ENCODE results near the gene PTK6.

Gene PTK6

DNA sequence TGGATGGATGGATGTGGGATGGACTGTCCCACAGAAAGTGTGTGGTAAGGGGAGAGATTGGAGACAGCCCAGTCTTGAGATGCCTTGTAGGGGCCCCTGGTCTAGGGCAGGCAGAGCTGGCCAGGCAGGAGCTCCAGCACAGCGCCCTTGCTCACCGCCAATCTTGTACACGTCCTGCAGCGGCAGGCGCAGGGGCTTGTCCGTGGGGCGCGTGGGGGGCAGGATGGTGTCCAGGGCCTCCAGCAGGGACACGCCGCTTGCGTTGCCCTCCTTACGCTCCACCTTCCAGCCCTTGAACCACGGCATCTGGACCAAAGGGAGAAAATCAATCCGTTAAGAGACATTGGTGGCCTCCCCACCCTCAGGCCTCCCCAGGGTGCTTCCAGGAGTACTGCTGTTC is 44.2 kb downstream of the PTK6 start:
- Histone ChIP-seq H3K4me3 (replicated peaks; ENCODE audit: insufficient read depth, low read length) (no peak overlapping the region), H3K27ac (replicated peaks) (no peak overlapping the region), H3K27me3 (ENCODE audit: insufficient read depth, poor library complexity, severe bottlenecking) (peaks cover 24% of the 10 kb centered on the region)
- TF ChIP-seq, protein P1, sequence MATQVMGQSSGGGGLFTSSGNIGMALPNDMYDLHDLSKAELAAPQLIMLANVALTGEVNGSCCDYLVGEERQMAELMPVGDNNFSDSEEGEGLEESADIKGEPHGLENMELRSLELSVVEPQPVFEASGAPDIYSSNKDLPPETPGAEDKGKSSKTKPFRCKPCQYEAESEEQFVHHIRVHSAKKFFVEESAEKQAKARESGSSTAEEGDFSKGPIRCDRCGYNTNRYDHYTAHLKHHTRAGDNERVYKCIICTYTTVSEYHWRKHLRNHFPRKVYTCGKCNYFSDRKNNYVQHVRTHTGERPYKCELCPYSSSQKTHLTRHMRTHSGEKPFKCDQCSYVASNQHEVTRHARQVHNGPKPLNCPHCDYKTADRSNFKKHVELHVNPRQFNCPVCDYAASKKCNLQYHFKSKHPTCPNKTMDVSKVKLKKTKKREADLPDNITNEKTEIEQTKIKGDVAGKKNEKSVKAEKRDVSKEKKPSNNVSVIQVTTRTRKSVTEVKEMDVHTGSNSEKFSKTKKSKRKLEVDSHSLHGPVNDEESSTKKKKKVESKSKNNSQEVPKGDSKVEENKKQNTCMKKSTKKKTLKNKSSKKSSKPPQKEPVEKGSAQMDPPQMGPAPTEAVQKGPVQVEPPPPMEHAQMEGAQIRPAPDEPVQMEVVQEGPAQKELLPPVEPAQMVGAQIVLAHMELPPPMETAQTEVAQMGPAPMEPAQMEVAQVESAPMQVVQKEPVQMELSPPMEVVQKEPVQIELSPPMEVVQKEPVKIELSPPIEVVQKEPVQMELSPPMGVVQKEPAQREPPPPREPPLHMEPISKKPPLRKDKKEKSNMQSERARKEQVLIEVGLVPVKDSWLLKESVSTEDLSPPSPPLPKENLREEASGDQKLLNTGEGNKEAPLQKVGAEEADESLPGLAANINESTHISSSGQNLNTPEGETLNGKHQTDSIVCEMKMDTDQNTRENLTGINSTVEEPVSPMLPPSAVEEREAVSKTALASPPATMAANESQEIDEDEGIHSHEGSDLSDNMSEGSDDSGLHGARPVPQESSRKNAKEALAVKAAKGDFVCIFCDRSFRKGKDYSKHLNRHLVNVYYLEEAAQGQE (IDR thresholded peaks at IDR 0.05; ENCODE audit: insufficient replicate concordance, low read depth): no peak
- TF ChIP-seq SPI1 (IDR thresholded peaks at IDR 0.05; ENCODE audit: borderline replicate concordance, low read depth) (no peak), GABPA (IDR thresholded peaks at IDR 0.05; ENCODE audit: low read depth) (no peak), POLR2AphosphoS5 (IDR thresholded peaks at IDR 0.05; ENCODE audit: low read depth) (no peak)
- TF ChIP-seq, protein P2, sequence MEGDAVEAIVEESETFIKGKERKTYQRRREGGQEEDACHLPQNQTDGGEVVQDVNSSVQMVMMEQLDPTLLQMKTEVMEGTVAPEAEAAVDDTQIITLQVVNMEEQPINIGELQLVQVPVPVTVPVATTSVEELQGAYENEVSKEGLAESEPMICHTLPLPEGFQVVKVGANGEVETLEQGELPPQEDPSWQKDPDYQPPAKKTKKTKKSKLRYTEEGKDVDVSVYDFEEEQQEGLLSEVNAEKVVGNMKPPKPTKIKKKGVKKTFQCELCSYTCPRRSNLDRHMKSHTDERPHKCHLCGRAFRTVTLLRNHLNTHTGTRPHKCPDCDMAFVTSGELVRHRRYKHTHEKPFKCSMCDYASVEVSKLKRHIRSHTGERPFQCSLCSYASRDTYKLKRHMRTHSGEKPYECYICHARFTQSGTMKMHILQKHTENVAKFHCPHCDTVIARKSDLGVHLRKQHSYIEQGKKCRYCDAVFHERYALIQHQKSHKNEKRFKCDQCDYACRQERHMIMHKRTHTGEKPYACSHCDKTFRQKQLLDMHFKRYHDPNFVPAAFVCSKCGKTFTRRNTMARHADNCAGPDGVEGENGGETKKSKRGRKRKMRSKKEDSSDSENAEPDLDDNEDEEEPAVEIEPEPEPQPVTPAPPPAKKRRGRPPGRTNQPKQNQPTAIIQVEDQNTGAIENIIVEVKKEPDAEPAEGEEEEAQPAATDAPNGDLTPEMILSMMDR (IDR thresholded peaks at IDR 0.05; ENCODE audit: insufficient read depth, low read length): no peak
- no peak for DNase-seq (ENCODE audit: low read depth in 1 of 2, low spot score in 1 of 2)

DNA sequence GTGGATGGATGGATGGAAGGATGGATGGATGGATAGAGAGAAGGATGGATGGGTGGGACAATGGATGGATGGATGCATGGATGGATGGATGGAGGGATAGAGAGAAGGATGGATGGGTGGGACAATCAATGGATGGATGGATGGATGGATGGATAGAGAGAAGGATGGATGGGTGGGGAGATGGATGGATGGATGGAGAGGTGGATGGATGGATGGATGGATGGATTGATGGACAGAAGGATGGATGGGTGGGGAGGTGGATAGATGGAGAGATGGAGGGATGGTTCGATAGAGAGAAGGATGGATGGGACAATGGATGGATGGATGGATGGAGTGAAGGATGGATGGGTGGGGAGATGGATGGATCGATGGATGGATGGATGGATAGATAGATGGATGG is 44.7 kb downstream of the PTK6 start:
- Histone ChIP-seq H3K4me3 (replicated peaks; ENCODE audit: insufficient read depth, low read length) (no peak overlapping the region), H3K27ac (replicated peaks) (no peak overlapping the region), H3K27me3 (ENCODE audit: insufficient read depth, poor library complexity, severe bottlenecking) (peaks cover 24% of the 10 kb centered on the region)
- TF ChIP-seq POLR2AphosphoS5 (IDR thresholded peaks at IDR 0.05; ENCODE audit: low read depth) (no peak), GABPA (IDR thresholded peaks at IDR 0.05; ENCODE audit: low read depth) (no peak), SPI1 (IDR thresholded peaks at IDR 0.05; ENCODE audit: borderline replicate concordance, low read depth) (no peak)
- TF ChIP-seq, protein P1 (IDR thresholded peaks at IDR 0.05; ENCODE audit: insufficient replicate concordance, low read depth): no peak
- DNase-seq (ENCODE audit: low read depth in 1 of 2, low spot score in 1 of 2): no peak

DNA sequence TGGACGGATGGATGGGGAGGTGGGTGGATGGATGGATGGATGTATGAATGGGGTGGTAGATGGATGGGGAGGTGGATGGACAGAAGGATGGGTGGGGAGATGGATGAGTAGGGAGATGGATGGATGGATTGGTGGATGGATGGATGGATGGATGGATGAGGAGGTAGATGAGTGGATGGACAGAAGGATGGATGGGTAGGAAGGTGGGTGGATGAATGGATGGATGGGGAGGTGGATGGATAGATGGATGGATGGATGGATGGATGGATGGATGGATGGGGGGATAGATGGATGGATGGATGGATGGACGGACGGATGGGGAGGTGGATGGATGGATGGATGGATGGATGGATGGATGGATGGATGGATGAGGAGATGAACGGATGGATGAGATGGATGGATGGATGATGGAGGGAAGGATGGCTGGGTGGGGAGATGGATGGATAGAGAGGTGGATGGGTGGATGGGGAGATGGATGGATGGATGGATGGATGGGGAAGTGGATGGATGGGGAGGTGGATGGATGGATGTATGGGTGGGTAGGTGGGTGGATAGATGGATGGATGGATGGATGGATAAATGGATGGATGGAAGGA is 45.4 kb downstream of the PTK6 start:
- Histone ChIP-seq H3K27ac (replicated peaks) (no peak overlapping the region), H3K27me3 (ENCODE audit: insufficient read depth, poor library complexity, severe bottlenecking) (peaks cover 21% of the 10 kb centered on the region), H3K4me3 (replicated peaks; ENCODE audit: insufficient read depth, low read length) (no peak overlapping the region)
- no peak for DNase-seq (ENCODE audit: low read depth in 1 of 2, low spot score in 1 of 2)
- no peak for TF ChIP-seq GABPA (IDR thresholded peaks at IDR 0.05; ENCODE audit: low read depth)
- no peak for TF ChIP-seq SPI1 (IDR thresholded peaks at IDR 0.05; ENCODE audit: borderline replicate concordance, low read depth)
- no peak for TF ChIP-seq POLR2AphosphoS5 (IDR thresholded peaks at IDR 0.05; ENCODE audit: low read depth)

DNA sequence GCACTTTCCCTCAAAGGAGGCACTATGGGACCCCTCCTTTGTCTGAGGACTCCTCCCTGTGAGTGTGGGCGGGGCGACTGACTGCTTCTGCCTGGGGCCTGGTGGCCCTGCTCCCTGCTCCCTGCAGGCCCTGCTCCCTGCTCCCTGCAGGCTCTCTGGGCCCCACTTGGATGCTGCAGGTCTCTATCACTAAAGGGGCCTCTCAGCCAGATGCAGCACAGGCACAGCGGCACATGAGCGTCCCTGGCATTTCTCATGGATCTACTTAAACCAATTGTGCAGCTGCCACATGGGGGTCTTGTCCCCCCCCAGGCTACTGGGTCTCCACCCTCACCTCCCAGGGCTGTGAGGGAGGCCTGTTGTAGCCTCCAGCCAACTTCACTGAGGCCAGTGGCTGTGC is 46.1 kb downstream of the PTK6 start:
- Histone ChIP-seq H3K4me3 (replicated peaks; ENCODE audit: insufficient read depth, low read length) (no peak overlapping the region), H3K27me3 (ENCODE audit: insufficient read depth, poor library complexity, severe bottlenecking) (peaks cover 21% of the 10 kb centered on the region), H3K27ac (replicated peaks) (no peak overlapping the region)
- TF ChIP-seq SPI1 (IDR thresholded peaks at IDR 0.05; ENCODE audit: borderline replicate concordance, low read depth): no peak
- TF ChIP-seq, protein P2 (IDR thresholded peaks at IDR 0.05; ENCODE audit: insufficient read depth, low read length): no peak
- TF ChIP-seq, protein P1 (IDR thresholded peaks at IDR 0.05; ENCODE audit: insufficient replicate concordance, low read depth): no peak
- TF ChIP-seq GABPA (IDR thresholded peaks at IDR 0.05; ENCODE audit: low read depth): no peak
- no peak for TF ChIP-seq POLR2AphosphoS5 (IDR thresholded peaks at IDR 0.05; ENCODE audit: low read depth)
- no peak for DNase-seq (ENCODE audit: low read depth in 1 of 2, low spot score in 1 of 2)
